GM18520 (cell line): ENCODE measurements around the gene DZIP1.

Experiments used
- ATAC-seq: cut with Tn5 transposase; IDR thresholded peaks from one replicate; pipeline ENCODE4 v1.9.1; 2021; ENCODE audit not compliant: unreplicated experiment

DZIP1 gene

GRCh38 chr13:95643571-95643935 is 953 bp downstream of the DZIP1 start:
- no peak for ATAC-seq

DNA sequence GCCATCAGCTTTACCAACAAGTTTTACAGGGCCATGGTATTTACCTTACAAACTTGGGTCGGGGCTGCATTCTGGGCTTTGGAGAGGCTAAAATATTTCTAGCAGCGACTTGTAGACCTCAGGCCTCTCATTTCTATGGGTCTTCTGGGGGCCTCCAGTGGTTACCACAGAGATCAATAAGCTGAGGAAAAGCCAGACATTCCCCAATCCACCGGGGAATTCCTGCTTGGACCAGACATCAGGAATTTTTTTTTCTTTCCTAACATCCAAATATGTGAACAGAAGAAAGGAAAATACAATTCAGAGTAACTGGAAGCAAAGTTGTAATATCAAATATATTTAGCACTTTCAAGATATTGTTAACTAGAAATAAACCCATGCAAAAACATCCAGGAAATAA is 1.5 kb downstream of the DZIP1 start:
- ATAC-seq: no peak

GRCh38 chr13:95642028-95642621 is 2.4 kb downstream of the DZIP1 start:
- ATAC-seq: no peak

- no peak for ATAC-seq
Measured at GRCh38 chr13:95641291-95642027, 3.0 kb downstream of the DZIP1 start.

DNA sequence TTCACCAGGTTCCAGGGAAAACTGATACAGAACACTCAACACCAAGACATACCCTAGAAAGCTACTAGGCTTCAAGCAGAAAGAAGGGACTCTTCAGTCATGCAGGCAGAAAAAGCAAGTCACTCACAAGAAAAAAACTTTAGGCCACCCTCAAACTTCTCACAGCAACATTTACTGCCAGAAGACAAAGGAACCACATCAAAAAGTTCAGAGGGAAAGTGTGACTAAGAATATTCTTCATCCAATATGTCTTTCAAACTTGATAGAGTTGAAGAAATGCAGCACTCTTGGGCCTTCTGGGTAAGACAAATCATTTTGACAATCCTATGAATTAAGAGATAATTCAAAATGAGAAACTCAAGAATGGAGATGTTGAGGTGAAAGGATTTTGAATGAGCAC is 7.7 kb downstream of the DZIP1 start:
- ATAC-seq: no peak

GRCh38 chr13:95630593-95630992 is 13.9 kb downstream of the DZIP1 start:
- no peak for ATAC-seq

- no peak for ATAC-seq
Measured at GRCh38 chr13:95629071-95629470, 15.4 kb downstream of the DZIP1 start.

DNA sequence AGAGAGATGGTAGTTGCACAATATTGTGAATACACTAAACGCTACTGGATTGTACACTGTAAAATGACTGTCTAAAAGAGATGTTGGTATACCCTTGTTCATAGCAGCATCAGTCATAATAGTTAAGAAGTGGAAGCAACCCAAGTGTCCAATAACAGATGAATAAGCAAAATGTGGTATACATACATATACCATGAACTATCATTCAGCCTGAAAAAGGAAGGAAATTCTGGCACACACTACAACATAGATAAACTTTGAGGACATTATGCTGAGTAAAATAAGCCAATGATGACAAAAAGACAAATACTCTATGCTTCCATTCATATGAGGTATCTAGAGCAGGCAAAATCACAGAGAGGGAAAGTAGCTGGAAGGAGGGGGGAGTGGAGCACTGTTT is 16.0 kb downstream of the DZIP1 start:
- no peak for ATAC-seq

DNA sequence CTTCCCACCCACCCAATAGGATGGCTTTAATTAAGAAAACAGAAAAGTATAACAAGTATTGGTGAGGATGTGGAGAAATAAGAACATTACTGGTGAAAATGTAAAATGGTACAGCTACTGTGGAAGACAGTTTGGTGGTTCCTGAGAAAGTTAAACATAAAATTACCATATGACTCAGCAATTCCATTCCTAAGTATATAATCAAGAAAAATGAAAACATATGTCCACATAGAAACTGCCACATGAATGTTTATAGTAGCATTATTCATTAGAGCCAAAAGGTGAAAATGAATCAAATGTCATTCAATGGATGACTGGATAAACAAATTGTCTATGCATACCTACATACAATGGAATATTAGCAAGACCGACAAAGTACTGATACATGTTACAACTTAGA is 16.9 kb downstream of the DZIP1 start:
- no peak for ATAC-seq

- ATAC-seq: no peak
Measured at GRCh38 chr13:95626768-95627167, 17.7 kb downstream of the DZIP1 start.

GRCh38 chr13:95624020-95624419 is 20.5 kb downstream of the DZIP1 start:
- ATAC-seq: no peak

- no peak for ATAC-seq
Measured at GRCh38 chr13:95623141-95623540, 21.4 kb downstream of the DZIP1 start.

- no peak for ATAC-seq
Measured at GRCh38 chr13:95620825-95621498, 23.5 kb downstream of the DZIP1 start.

DNA sequence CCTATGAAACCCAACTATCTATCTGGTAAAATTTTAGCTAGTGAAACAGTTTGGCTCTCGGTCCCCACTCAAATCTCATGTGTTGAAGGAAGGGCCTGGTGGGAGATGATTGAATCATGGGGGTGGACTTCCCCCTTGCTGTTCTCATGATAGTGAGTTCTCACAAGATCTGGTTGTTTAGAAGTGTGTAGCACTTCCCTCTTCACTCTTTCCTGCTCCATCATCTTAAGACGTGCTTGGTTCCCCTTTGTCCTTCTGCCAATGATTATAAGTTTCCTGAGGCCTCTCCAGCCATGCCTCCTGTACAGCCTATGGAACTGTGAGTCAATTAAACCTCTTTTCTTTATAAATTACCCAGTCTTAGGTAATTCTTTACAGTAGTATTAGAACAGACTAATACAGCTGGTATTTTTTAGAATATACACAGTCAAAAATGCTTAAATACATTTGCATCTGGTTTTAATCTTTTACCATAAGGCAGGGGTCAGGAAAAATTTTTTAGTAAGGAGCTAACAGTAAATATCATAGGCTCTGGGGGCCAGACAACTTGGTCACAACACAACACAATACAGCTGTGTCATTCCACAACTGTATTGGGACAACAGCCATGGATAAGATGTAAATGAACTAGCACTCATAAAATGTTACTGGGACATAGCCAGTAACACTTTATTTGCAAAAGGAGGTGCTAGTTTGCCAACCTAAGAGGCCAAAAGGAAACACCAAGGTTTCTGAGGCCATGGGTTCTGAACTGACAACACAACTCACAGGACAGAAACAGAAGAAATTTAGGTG is 24.3 kb downstream of the DZIP1 start:
- ATAC-seq: no peak

- ATAC-seq: no peak
Measured at GRCh38 chr13:95615539-95615938, 29.0 kb downstream of the DZIP1 start.

DNA sequence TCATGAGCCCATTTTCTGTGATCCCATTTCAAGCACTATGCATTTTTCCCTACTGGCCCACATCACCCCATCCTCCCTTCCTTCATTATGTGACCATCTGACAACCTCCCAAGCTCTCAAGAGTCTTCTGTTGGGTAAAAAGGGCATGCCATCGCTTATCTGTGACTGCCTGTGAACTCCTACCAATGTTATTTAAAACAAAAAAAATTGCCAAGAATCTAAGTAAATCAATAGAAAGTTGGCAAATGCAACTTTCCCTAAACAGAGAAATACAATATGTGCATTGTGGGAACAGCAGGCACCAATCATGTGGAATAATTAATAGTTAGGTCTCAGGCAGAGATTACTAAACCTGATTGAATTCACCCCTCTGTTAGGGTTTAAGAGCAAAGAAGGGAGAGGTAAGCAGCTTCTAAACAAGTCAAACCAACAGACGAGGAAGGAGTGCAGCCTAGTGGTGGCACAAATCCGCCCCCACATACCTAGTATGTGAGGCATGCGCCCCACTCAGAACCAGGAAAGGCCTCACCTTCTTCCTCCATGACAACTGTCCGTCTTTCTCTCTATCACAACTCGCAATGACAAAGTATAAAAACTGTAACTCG is 29.8 kb downstream of the DZIP1 start:
- no peak for ATAC-seq

GRCh38 chr13:95608640-95609323 is 35.7 kb downstream of the DZIP1 start:
- no peak for ATAC-seq

DNA sequence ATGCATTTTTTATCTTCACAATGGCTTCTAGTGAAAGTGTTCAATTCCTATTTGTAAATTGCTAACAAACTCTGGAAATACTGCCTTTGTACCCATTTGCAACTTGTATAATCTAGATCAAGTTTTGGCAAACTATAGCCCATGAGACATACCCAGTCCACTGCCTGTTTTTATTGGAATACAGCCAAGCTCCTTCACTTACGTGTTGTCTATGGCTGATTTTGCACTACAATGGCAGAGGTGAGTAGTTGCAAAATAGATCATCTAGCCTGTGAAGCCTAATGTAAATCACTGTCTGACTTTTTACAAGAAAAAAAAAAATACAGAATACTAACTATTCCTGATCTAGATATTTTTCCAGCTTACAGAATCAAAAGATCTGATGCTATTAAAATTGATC is 37.1 kb downstream of the DZIP1 start:
- ATAC-seq: no peak

- no peak for ATAC-seq
Measured at GRCh38 chr13:95605448-95606125, 38.9 kb downstream of the DZIP1 start.

- ATAC-seq: no peak
Measured at GRCh38 chr13:95604556-95604915, 40.0 kb downstream of the DZIP1 start.
